Transverse colon (tissue), 4 donors: ENCODE results near the gene PODXL. TPM values are rescaled to one million over a fixed set of nuclear protein-coding genes. Genes with fewer than 3 reads are reported as not detected.

Experiments used
- DNase-seq: peaks from one replicate; pipeline ENCODE4 v3.0.0-alpha.2; 2019
- H3K27ac ChIP-seq, 4 donors: fragments of 200-600 bp; sonication (generic); 2 replicates each; pipeline ENCODE4 v1.5.1; 2016 to 2018; ENCODE audit warnings: inconsistent platforms in 4 of 4
- H3K27me3 ChIP-seq: fragments of 200-600 bp; sonication (generic); 2 replicates; pipeline ENCODE4 v1.5.1; 2017; ENCODE audit warnings: inconsistent platforms
- H3K36me3 ChIP-seq, 4 donors: fragments of 200-600 bp; sonication (generic); 2 replicates each; pipeline ENCODE4 v1.5.1; 2017 to 2019; ENCODE audit warnings: inconsistent platforms in 4 of 4
- H3K4me1 ChIP-seq, 4 donors: fragments of 200-600 bp; sonication (generic); 2 replicates each; pipeline ENCODE4 v1.5.1; 2017 to 2020; ENCODE audit warnings: inconsistent platforms in 4 of 4
- H3K4me3 ChIP-seq, 4 donors: fragments of 200-600 bp; sonication (generic); 1 replicate in 1 of 4; 2 replicates in 3 of 4; pipeline versions ENCODE4 v1.5.1 to v1.6.1; 2017 to 2019; ENCODE audit warnings: inconsistent platforms in 4 of 4
- H3K9me3 ChIP-seq, 2 donors: fragments of 200-600 bp; sonication (generic); 2 replicates each; pipeline ENCODE4 v1.5.1; 2017 to 2019; ENCODE audit warnings: inconsistent platforms in 2 of 2
- CTCF ChIP-seq, 5 experiments: fragments of 200-600 bp in 3 of 5; fragments of 450-650 bp in 2 of 5; sonication (generic) in 3 of 5; IDR thresholded peaks; 1 replicate in 2 of 5; 2 replicates in 3 of 5; pipeline ENCODE4 v1.5.1; 2016 to 2017; ENCODE audit warnings: antibody characterized with exemption in 5 of 5, inconsistent platforms in 3 of 5, mild to moderate bottlenecking in 2 of 5, moderate library complexity in 1 of 5
- EP300 ChIP-seq: sonication (generic); formaldehyde crosslinking; IDR thresholded peaks from one replicate; pipeline ENCODE4 v1.6.1; 2017; ENCODE audit warnings: antibody characterized with exemption, low read depth
- POLR2A ChIP-seq: fragments of 450-650 bp; IDR thresholded peaks from one replicate; pipeline ENCODE4 v1.6.1; 2016; ENCODE audit warnings: antibody characterized with exemption, mild to moderate bottlenecking, moderate library complexity
- POLR2AphosphoS5 ChIP-seq, 3 donors: sonication (generic); formaldehyde crosslinking; IDR thresholded peaks; one replicate each; pipeline ENCODE4 v1.6.1; 2016; ENCODE audit warnings: antibody characterized with exemption in 3 of 3
- WGBS, 2 donors: methylation state at CpG; one replicate each; pipeline ENCODE4 v1.1.5; 2018; ENCODE audit warnings: low coverage in 1 of 2; 5-methylcytosine and 5-hydroxymethylcytosine counted together
- in situ Hi-C, 4 donors: fragments of 200-750 bp; cut with MboI; loops; one replicate each; pipeline versions ENCODE4 v1.15.0 to v1.15.1; 2017; ENCODE audit warnings: low sequenced_read_pairs in 3 of 4, low pct_ligation_motif_present in 1 of 4, low pct_unique_long_range_greater_than_20kb in 1 of 4
- intact Hi-C: fragments of 100-400 bp; cut with DNase I; formaldehyde crosslinking; loops from one replicate; pipeline ENCODE4 v1.15.1; 2023; ENCODE audit warnings: low total_unique reads
- total RNA-seq, 4 donors: library from RNA; depleted of rRNA; stranded (reverse); fragments of >200 nt; gene quantifications; one replicate each; pipeline ENCODE4 v1.1.0, GENCODE V29; 2016

PODXL gene
- total RNA-seq, 4 donors from 2014 or later = 11.7 to 25.8 (median 16.1) TPM

GRCh38 chr7:131557652-131558385, 1.4 kb upstream of the PODXL start:
- peaks cover 50% of the 10 kb centered on the region for H3K27me3 ChIP-seq
- H3K4me3 ChIP-seq = peak overlapping the region in 3 of 4 donors; percentile 7 to 63 (median 10)
- TF ChIP-seq CTCF (IDR thresholded peaks at IDR 0.05) (no peak), POLR2AphosphoS5 (IDR thresholded peaks at IDR 0.05) (no peak), EP300 (no peak), POLR2A (no peak)
- no peaks in the 10 kb centered on the region for H3K9me3 ChIP-seq
- peak overlapping the region in 2 of 4 donors; percentile 36 to 50 for H3K27ac ChIP-seq
- in situ Hi-C loops = no loop called here
- DNase-seq = peak; percentile 18
- H3K36me3 ChIP-seq = no peaks in the 10 kb centered on the region
- peaks cover 11 to 27% (median 25%) of the 10 kb centered on the region in 4 donors for H3K4me1 ChIP-seq
- intact Hi-C loops = no loop called here
- WGBS, 2 donors = 3 to 7% methylated on average over 7 to 32 of the region's 32 CpGs

GRCh38 chr7:131556909-131557651, 652 bp upstream of the PODXL start:
- in situ Hi-C loops = no loop called here
- H3K4me1 ChIP-seq = peaks cover 11 to 27% (median 25%) of the 10 kb centered on the region in 4 donors
- H3K4me3 ChIP-seq = peak overlapping the region; percentile 36 to 63 (median 58)
- DNase-seq = no peak
- peak overlapping the region; percentile 26 to 60 (median 51) for H3K27ac ChIP-seq
- H3K27me3 ChIP-seq = peaks cover 50% of the 10 kb centered on the region
- WGBS, 2 donors = 5% methylated on average over 25 of the region's 25 CpGs; no CpG with 5 or more reads in 1 of the 2 donors
- intact Hi-C loops = no loop called here
- no peaks in the 10 kb centered on the region for H3K36me3 ChIP-seq
- TF ChIP-seq EP300 = no peak
- no peak for TF ChIP-seq CTCF (IDR thresholded peaks at IDR 0.05)
- no peak for TF ChIP-seq POLR2A
- TF ChIP-seq POLR2AphosphoS5 (IDR thresholded peaks at IDR 0.05) = no peak
- no peaks in the 10 kb centered on the region for H3K9me3 ChIP-seq

- no peak for TF ChIP-seq CTCF (IDR thresholded peaks at IDR 0.05)
- no peak for TF ChIP-seq POLR2AphosphoS5 (IDR thresholded peaks at IDR 0.05)
- no peak for TF ChIP-seq POLR2A
- no peak for TF ChIP-seq EP300
- Histone ChIP-seq H3K36me3 (no peaks in the 10 kb centered on the region), H3K4me3 (peak overlapping the region; percentile 43 to 63 (median 58)), H3K27me3 (peaks cover 47% of the 10 kb centered on the region), H3K27ac (peak overlapping the region; percentile 70 to 72 (median 70)), H3K9me3 (no peaks in the 10 kb centered on the region), H3K4me1 (peaks cover 11 to 27% (median 25%) of the 10 kb centered on the region in 4 donors)
- in situ Hi-C loops = no loop called here
- intact Hi-C loops = no loop called here
- DNase-seq = no peak
- 12 to 39% methylated on average over 3 to 30 of the region's 30 CpGs for WGBS, 2 donors
Observed at GRCh38 chr7:131555552-131556052, 826 bp downstream of the PODXL start.
